A549 (cell line): ENCODE data around the gene LRRC59.

Source experiments
- BHLHE40 ChIP-seq: IDR thresholded peaks from 2 replicates; pipeline ENCODE4 v1.6.1; 2012; ENCODE audit warnings: low read depth, low read length, inconsistent platforms
- CHD2 ChIP-seq: fragments of 150-350 bp; IDR thresholded peaks from 2 replicates; pipeline ENCODE4 v1.6.1; 2014; ENCODE audit warnings: low read length; ENCODE audit not compliant: partially characterized antibody
- EHF ChIP-seq: fragments of 250-450 bp; sonication (Bioruptor Pico); IDR thresholded peaks from 2 replicates; pipeline ENCODE4 v1.5.0; 2020; ENCODE audit warnings: mild to moderate bottlenecking
- PHF8 ChIP-seq: fragments of 200-600 bp; sonication (generic); IDR thresholded peaks from 2 replicates; pipeline ENCODE4 v1.6.1; 2016; ENCODE audit warnings: low read depth, mild to moderate bottlenecking, antibody characterized with exemption, moderate library complexity, borderline replicate concordance
- POLR2A ChIP-seq: IDR thresholded peaks from 2 replicates; pipeline ENCODE4 v1.6.1; 2012; ENCODE audit warnings: mild to moderate bottlenecking, low read length
- RAD21 ChIP-seq, 2 experiments: fragments of >200 bp in 1 of 2; sonication (Bioruptor Twin) in 1 of 2; formaldehyde crosslinking in 1 of 2; IDR thresholded peaks in 1 of 2; conservative IDR thresholded peaks in 1 of 2; 2 replicates in 1 of 2; 3 replicates in 1 of 2; pipeline ENCODE4 v1.6.1; 2012 to 2018; ENCODE audit warnings: inconsistent platforms in 1 of 2
- RCOR1 ChIP-seq: fragments of 150-350 bp; IDR thresholded peaks from 2 replicates; pipeline ENCODE4 v1.6.1; 2014; ENCODE audit warnings: antibody characterized with exemption, low read length, low read depth
- USF2 ChIP-seq: fragments of 450-650 bp; IDR thresholded peaks from 2 replicates; pipeline ENCODE4 v1.6.1; 2014; ENCODE audit warnings: antibody characterized with exemption
- TF ChIP-seq, protein P1 (sequence below): fragments of >200 bp; sonication (Bioruptor Twin); formaldehyde crosslinking; IDR thresholded peaks from 3 replicates; pipeline ENCODE4 v1.5.1; 2016

GRCh38 chr17:50444841-50445715 lies 47.8 kb upstream of the LRRC59 start:
- TF ChIP-seq RAD21 (conservative IDR thresholded peaks at IDR 0.05 in 1 of 2, IDR thresholded peaks at IDR 0.05 in 1 of 2) = no peak
- TF ChIP-seq POLR2A = no peak
- no peak for TF ChIP-seq PHF8
- TF ChIP-seq USF2 = no peak
- no peak for TF ChIP-seq EHF (CRISPR knock-in tag)
- TF ChIP-seq, protein P1, sequence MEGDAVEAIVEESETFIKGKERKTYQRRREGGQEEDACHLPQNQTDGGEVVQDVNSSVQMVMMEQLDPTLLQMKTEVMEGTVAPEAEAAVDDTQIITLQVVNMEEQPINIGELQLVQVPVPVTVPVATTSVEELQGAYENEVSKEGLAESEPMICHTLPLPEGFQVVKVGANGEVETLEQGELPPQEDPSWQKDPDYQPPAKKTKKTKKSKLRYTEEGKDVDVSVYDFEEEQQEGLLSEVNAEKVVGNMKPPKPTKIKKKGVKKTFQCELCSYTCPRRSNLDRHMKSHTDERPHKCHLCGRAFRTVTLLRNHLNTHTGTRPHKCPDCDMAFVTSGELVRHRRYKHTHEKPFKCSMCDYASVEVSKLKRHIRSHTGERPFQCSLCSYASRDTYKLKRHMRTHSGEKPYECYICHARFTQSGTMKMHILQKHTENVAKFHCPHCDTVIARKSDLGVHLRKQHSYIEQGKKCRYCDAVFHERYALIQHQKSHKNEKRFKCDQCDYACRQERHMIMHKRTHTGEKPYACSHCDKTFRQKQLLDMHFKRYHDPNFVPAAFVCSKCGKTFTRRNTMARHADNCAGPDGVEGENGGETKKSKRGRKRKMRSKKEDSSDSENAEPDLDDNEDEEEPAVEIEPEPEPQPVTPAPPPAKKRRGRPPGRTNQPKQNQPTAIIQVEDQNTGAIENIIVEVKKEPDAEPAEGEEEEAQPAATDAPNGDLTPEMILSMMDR = no peak
- no peak for TF ChIP-seq RCOR1
- no peak for TF ChIP-seq BHLHE40
- no peak for TF ChIP-seq CHD2
